PC-9 (cell line): ENCODE measurements around the gene ARIH1. TPM values are rescaled to one million over a fixed set of nuclear protein-coding genes. Genes with fewer than 3 reads are reported as not detected.
"Not testable (repeated sequence)": the region's sequence is repeated elsewhere in the genome, so short reads cannot be mapped to it uniquely, and the experiment has no call there.

Experiments
- BruUV-seq: library from RNA; stranded (reverse); fragments of 400-500 nt; replicated peaks from 2 replicates; lab custom pipeline; 2021; lab: Mats Ljungman, UMichigan
- CTCF ChIA-PET: fragments of 300-600 bp; sonication (Branson Sonifier 250); formaldehyde crosslinking; loops from one replicate; lab custom pipeline; 2022; ENCODE audit warnings: antibody characterized with exemption; lab: Charles Lee
- POLR2A ChIA-PET: fragments of 300-600 bp; sonication (Branson Sonifier 250); formaldehyde crosslinking; loops from one replicate; lab custom pipeline; 2022; ENCODE audit warnings: antibody characterized with exemption; ENCODE audit not compliant: unreplicated experiment; lab: Charles Lee
- DNase-seq, 2 experiments: peaks; one replicate each; pipeline versions ENCODE4 v3.0.0 to v3.0.0-alpha.2; 2015 to 2022; ENCODE audit warnings: mixed read lengths in 1 of 2
- H2AFZ ChIP-seq: fragments of 200-600 bp; sonication (generic); 2 replicates; pipeline ENCODE4 v1.8.1; 2017; ENCODE audit warnings: antibody characterized with exemption
- H3F3A ChIP-seq: fragments of 200-600 bp; sonication (generic); 2 replicates; pipeline ENCODE4 v1.8.1; 2017; ENCODE audit warnings: antibody characterized with exemption, mild to moderate bottlenecking, low read depth; ENCODE audit not compliant: insufficient read depth
- H3K27ac ChIP-seq: fragments of 200-600 bp; sonication (generic); 2 replicates; pipeline ENCODE4 v1.6.1; 2016; ENCODE audit warnings: mixed run types
- H3K27me3 ChIP-seq: fragments of 200-600 bp; sonication (generic); 2 replicates; pipeline ENCODE4 v1.6.1; 2016; ENCODE audit warnings: low read depth, mixed run types; ENCODE audit not compliant: insufficient read depth
- H3K36me3 ChIP-seq: fragments of 200-600 bp; sonication (generic); 2 replicates; pipeline ENCODE4 v1.6.1; 2016; ENCODE audit warnings: low read depth, mixed run types
- H3K4me1 ChIP-seq: fragments of 200-600 bp; sonication (generic); replicated peaks from 2 replicates; pipeline ENCODE4 v1.6.1; 2016; ENCODE audit warnings: mixed run types; ENCODE audit not compliant: insufficient read depth
- H3K4me2 ChIP-seq: fragments of 200-600 bp; sonication (generic); 2 replicates; pipeline ENCODE4 v1.6.1; 2017; ENCODE audit warnings: mixed run types
- H3K4me3 ChIP-seq: fragments of 200-600 bp; sonication (generic); 2 replicates; pipeline ENCODE4 v1.6.1; 2016; ENCODE audit warnings: mixed run types
- H3K79me2 ChIP-seq: fragments of 200-600 bp; sonication (generic); 2 replicates; pipeline ENCODE4 v1.6.1; 2017; ENCODE audit warnings: low read depth, mixed run types
- H3K9me2 ChIP-seq: fragments of 200-600 bp; sonication (generic); 2 replicates; pipeline ENCODE4 v1.8.1; 2017; ENCODE audit warnings: mild to moderate bottlenecking; ENCODE audit not compliant: insufficient read depth
- H3K9me3 ChIP-seq: fragments of 200-600 bp; sonication (generic); 2 replicates; pipeline ENCODE4 v1.8.1; 2016; ENCODE audit warnings: low read depth; ENCODE audit not compliant: insufficient read depth
- H4K20me1 ChIP-seq: fragments of 200-600 bp; sonication (generic); 2 replicates; pipeline ENCODE4 v1.8.1; 2017; ENCODE audit not compliant: insufficient read depth
- CTCF ChIP-seq: fragments of 200-600 bp; sonication (generic); conservative IDR thresholded peaks from 2 replicates; pipeline ENCODE4 v1.6.1; 2017; ENCODE audit warnings: mixed run types, antibody characterized with exemption, mild to moderate bottlenecking, moderate library complexity
- EZH2 ChIP-seq: fragments of 200-600 bp; sonication (generic); IDR thresholded peaks from 2 replicates; pipeline ENCODE4 v1.8.0; 2017; ENCODE audit warnings: antibody characterized with exemption, low read depth
- intact Hi-C: fragments of 100-400 bp; cut with micrococcal nuclease; formaldehyde crosslinking; loops from one replicate; pipeline ENCODE4 v1.10.0; 2022; ENCODE audit not compliant: unreplicated experiment
- total RNA-seq: library from RNA; stranded (reverse); gene quantifications from 2 replicates; pipeline ENCODE4 v1.2.3, GENCODE V29; 2021

ARIH1 gene
- total RNA-seq, 1 experiment from 2014 or later, result 144 TPM

DNA sequence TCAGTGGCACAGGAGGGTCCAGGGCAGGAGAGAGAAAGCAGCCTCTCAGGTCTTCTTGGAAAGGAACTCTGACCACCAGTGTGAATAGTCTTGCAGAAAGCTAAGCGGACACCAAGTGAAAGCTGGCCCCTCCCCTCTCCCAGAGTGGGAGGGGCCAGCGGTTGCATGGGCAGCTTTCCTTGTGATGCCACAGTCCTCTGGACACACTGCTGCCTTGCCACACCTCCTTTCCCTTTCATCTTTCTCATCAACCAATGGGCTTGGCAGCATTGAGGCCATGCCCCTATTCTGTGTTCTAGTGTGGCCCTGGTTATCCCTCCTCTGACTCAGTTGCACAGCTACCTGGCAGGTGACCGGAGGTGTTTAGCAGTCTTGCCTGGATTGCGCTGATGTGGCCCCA, 130.7 kb downstream of the ARIH1 start:
- Histone ChIP-seq H3K27me3 (no peaks in the 10 kb centered on the region), H3K9me2 (no peaks in the 10 kb centered on the region), H3K4me1 (no peaks in the 10 kb centered on the region), H3K9me3 (no peaks in the 10 kb centered on the region), H3F3A (no peaks in the 10 kb centered on the region), H3K27ac (no peak overlapping the region), H4K20me1 (0 out of 2 replicates have a peak, but pooled peaks cover 4% of the 10 kb centered on the region), H3K4me2 (no peak overlapping the region), H3K79me2 (no peaks in the 10 kb centered on the region), H2AFZ (no peak overlapping the region), H3K4me3 (no peak overlapping the region), H3K36me3 (no peaks in the 10 kb centered on the region)
- intact Hi-C loops, result loop anchor here (5.0 to 10.0 kb wide), 3 partner anchors 70 to 668 kb away; partner anchors contain the start of gene ADPGK
- DNase-seq, result no peak
- ChIA-PET CTCF (no interaction called here), POLR2A (no interaction called here)
- no TSS peak for BruUV-seq
- TF ChIP-seq EZH2 (no peak), CTCF (no peak)

- H3F3A ChIP-seq, POLR2A ChIA-PET, H4K20me1 ChIP-seq, H3K79me2 ChIP-seq, CTCF ChIA-PET, H3K36me3 ChIP-seq, H3K4me2 ChIP-seq, H3K9me3 ChIP-seq, DNase-seq, H3K27me3 ChIP-seq, H3K9me2 ChIP-seq, BruUV-seq, H3K27ac ChIP-seq, H3K4me1 ChIP-seq, H3K4me3 ChIP-seq, H2AFZ ChIP-seq: not testable (repeated sequence)
- intact Hi-C loops, result loop anchor here (10.0 kb wide), 2 partner anchors 67 to 177 kb away; partner anchors contain the start of gene ADPGK
Observed at GRCh38 chr15:72608084-72608483, 134.0 kb downstream of the ARIH1 start.

- Histone ChIP-seq H3K9me2 (no peaks in the 10 kb centered on the region), H3K27me3 (no peaks in the 10 kb centered on the region), H3K4me1 (no peaks in the 10 kb centered on the region), H4K20me1 (no peaks in the 10 kb centered on the region), H2AFZ (no peak overlapping the region), H3K36me3 (no peaks in the 10 kb centered on the region), H3K27ac (no peak overlapping the region), H3K4me3 (no peak overlapping the region), H3K9me3 (no peaks in the 10 kb centered on the region), H3F3A (no peaks in the 10 kb centered on the region), H3K79me2 (no peaks in the 10 kb centered on the region), H3K4me2 (no peak overlapping the region)
- BruUV-seq, result no TSS peak
- CTCF ChIA-PET, result no interaction called here
- POLR2A ChIA-PET, result no interaction called here
- no peak for DNase-seq
- TF ChIP-seq EZH2, result no peak
- no peak for TF ChIP-seq CTCF
- intact Hi-C loops, result loop anchor here (10.0 kb wide), 2 partner anchors 65 to 175 kb away; partner anchors contain the start of gene ADPGK
Observed at GRCh38 chr15:72609862-72610261, 135.7 kb downstream of the ARIH1 start.

DNA sequence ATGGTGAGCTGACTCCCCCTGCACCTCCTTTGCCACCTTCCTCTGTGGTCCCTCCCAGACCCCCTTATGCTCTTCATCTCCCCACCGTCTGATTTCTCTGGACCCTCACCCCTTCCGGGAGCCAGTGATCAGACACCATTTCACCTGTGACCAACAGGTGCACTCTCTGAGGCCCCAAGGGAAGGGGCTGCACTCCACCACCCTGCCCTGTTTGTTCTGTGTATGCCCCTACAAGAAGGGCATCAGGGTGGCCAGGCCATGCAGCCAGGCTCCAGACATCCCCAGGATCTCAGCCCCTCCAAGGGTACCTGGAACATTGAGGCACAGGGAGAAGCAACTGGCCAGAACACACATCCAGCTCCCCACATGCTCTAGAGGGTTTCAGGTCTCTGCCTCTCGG, 138.2 kb downstream of the ARIH1 start:
- DNase-seq, H3K79me2 ChIP-seq, H3K4me1 ChIP-seq, H3K4me2 ChIP-seq, intact Hi-C loops, H3K27ac ChIP-seq, H3K9me2 ChIP-seq, H3K4me3 ChIP-seq, BruUV-seq, H2AFZ ChIP-seq, H4K20me1 ChIP-seq, H3F3A ChIP-seq, H3K36me3 ChIP-seq, H3K27me3 ChIP-seq, H3K9me3 ChIP-seq, POLR2A ChIA-PET, CTCF ChIA-PET: not testable (repeated sequence)
